ENCODE measurements around the gene PADI3. TPM values are rescaled to one million over a fixed set of nuclear protein-coding genes. Genes with fewer than 3 reads are reported as not detected.

The PADI3 gene
- total RNA-seq, 1 experiment from 2014 or later: not detected

- DNase-seq: no peak
- Histone ChIP-seq H3K9ac (ENCODE audit: low read length) (no peak overlapping the region), H3K4me3 (ENCODE audit: low read length) (no peak overlapping the region), H3K27me3 (ENCODE audit: low read length) (no peaks in the 10 kb centered on the region), H3K4me2 (ENCODE audit: low read depth, low read length, poor library complexity, severe bottlenecking) (no peak overlapping the region), H3K27ac (ENCODE audit: low read length) (no peak overlapping the region), H3K4me1 (ENCODE audit: low read length) (no peaks in the 10 kb centered on the region), H4K20me1 (ENCODE audit: insufficient read depth, low read depth, low read length) (no peaks in the 10 kb centered on the region), H3K9me2 (replicated peaks; ENCODE audit: insufficient read depth, low read length) (no peaks in the 10 kb centered on the region), H3K79me2 (ENCODE audit: low read length) (no peaks in the 10 kb centered on the region), H3K9me3 (ENCODE audit: low read length) (no peaks in the 10 kb centered on the region), H3K36me3 (ENCODE audit: insufficient read depth, low read length) (no peaks in the 10 kb centered on the region), H2AFZ (ENCODE audit: low read length) (no peak overlapping the region)
These were observed 37.7 kb downstream of the PADI3 start for GRCh38 chr1:17286646-17287045.

- Histone ChIP-seq H3K4me2 (ENCODE audit: low read depth, low read length, poor library complexity, severe bottlenecking) (no peak overlapping the region), H4K20me1 (ENCODE audit: insufficient read depth, low read depth, low read length) (no peaks in the 10 kb centered on the region), H3K9me3 (ENCODE audit: low read length) (no peaks in the 10 kb centered on the region), H3K9me2 (replicated peaks; ENCODE audit: insufficient read depth, low read length) (no peaks in the 10 kb centered on the region), H3K27ac (ENCODE audit: low read length) (no peak overlapping the region), H3K79me2 (ENCODE audit: low read length) (no peaks in the 10 kb centered on the region), H3K4me1 (ENCODE audit: low read length) (no peaks in the 10 kb centered on the region), H3K9ac (ENCODE audit: low read length) (no peak overlapping the region), H3K27me3 (ENCODE audit: low read length) (no peaks in the 10 kb centered on the region), H2AFZ (ENCODE audit: low read length) (no peak overlapping the region), H3K36me3 (ENCODE audit: insufficient read depth, low read length) (no peaks in the 10 kb centered on the region), H3K4me3 (ENCODE audit: low read length) (no peak overlapping the region)
- no peak for DNase-seq
These were observed 38.4 kb downstream of the PADI3 start for GRCh38 chr1:17287130-17287776.

- H3K4me2 ChIP-seq (ENCODE audit: low read depth, low read length, poor library complexity, severe bottlenecking): no peak overlapping the region
These were observed 40.8 kb downstream of the PADI3 start for GRCh38 chr1:17289721-17290120.

GRCh38 chr1:17290553-17290952 is 41.7 kb downstream of the PADI3 start:
- Histone ChIP-seq H2AFZ (ENCODE audit: low read length) (no peak overlapping the region), H3K9me2 (replicated peaks; ENCODE audit: insufficient read depth, low read length) (no peaks in the 10 kb centered on the region), H3K79me2 (ENCODE audit: low read length) (no peaks in the 10 kb centered on the region), H3K4me2 (ENCODE audit: low read depth, low read length, poor library complexity, severe bottlenecking) (no peak overlapping the region), H3K9ac (ENCODE audit: low read length) (no peak overlapping the region), H3K9me3 (ENCODE audit: low read length) (no peaks in the 10 kb centered on the region), H3K4me3 (ENCODE audit: low read length) (no peak overlapping the region), H3K36me3 (ENCODE audit: insufficient read depth, low read length) (no peaks in the 10 kb centered on the region), H3K4me1 (ENCODE audit: low read length) (no peaks in the 10 kb centered on the region), H3K27me3 (ENCODE audit: low read length) (no peaks in the 10 kb centered on the region), H4K20me1 (ENCODE audit: insufficient read depth, low read depth, low read length) (no peaks in the 10 kb centered on the region), H3K27ac (ENCODE audit: low read length) (no peak overlapping the region)
- no peak for DNase-seq

More at GRCh38 chr1:17289721-17290120, 40.8 kb downstream of the PADI3 start:
- H3K27ac ChIP-seq (ENCODE audit: low read length): no peak overlapping the region
- no peaks in the 10 kb centered on the region for H3K9me3 ChIP-seq (ENCODE audit: low read length)
- H4K20me1 ChIP-seq (ENCODE audit: insufficient read depth, low read depth, low read length): no peaks in the 10 kb centered on the region
- no peak overlapping the region for H3K9ac ChIP-seq (ENCODE audit: low read length)
- no peaks in the 10 kb centered on the region for H3K36me3 ChIP-seq (ENCODE audit: insufficient read depth, low read length)
- DNase-seq: no peak
- H3K79me2 ChIP-seq (ENCODE audit: low read length): no peaks in the 10 kb centered on the region
- no peaks in the 10 kb centered on the region for H3K27me3 ChIP-seq (ENCODE audit: low read length)
- H3K9me2 ChIP-seq (replicated peaks; ENCODE audit: insufficient read depth, low read length): no peaks in the 10 kb centered on the region
- H3K4me1 ChIP-seq (ENCODE audit: low read length): no peaks in the 10 kb centered on the region
- H2AFZ ChIP-seq (ENCODE audit: low read length): no peak overlapping the region
- H3K4me3 ChIP-seq (ENCODE audit: low read length): no peak overlapping the region

- H3K9me2 ChIP-seq (replicated peaks; ENCODE audit: insufficient read depth, low read length): no peaks in the 10 kb centered on the region
- no peaks in the 10 kb centered on the region for H3K36me3 ChIP-seq (ENCODE audit: insufficient read depth, low read length)
- no peak overlapping the region for H3K27ac ChIP-seq (ENCODE audit: low read length)
- no peak overlapping the region for H2AFZ ChIP-seq (ENCODE audit: low read length)
- DNase-seq: no peak
- H3K27me3 ChIP-seq (ENCODE audit: low read length): no peaks in the 10 kb centered on the region
- H3K4me2 ChIP-seq (ENCODE audit: low read depth, low read length, poor library complexity, severe bottlenecking): no peak overlapping the region
- no peaks in the 10 kb centered on the region for H3K9me3 ChIP-seq (ENCODE audit: low read length)
- no peaks in the 10 kb centered on the region for H3K4me1 ChIP-seq (ENCODE audit: low read length)
- no peaks in the 10 kb centered on the region for H3K79me2 ChIP-seq (ENCODE audit: low read length)
- H4K20me1 ChIP-seq (ENCODE audit: insufficient read depth, low read depth, low read length): no peaks in the 10 kb centered on the region
- no peak overlapping the region for H3K9ac ChIP-seq (ENCODE audit: low read length)
- no peak overlapping the region for H3K4me3 ChIP-seq (ENCODE audit: low read length)
These were observed 43.6 kb downstream of the PADI3 start for GRCh38 chr1:17292299-17293160.

- Histone ChIP-seq H2AFZ (ENCODE audit: low read length) (no peak overlapping the region), H3K27me3 (ENCODE audit: low read length) (no peaks in the 10 kb centered on the region), H3K36me3 (ENCODE audit: insufficient read depth, low read length) (no peaks in the 10 kb centered on the region), H3K9me3 (ENCODE audit: low read length) (no peaks in the 10 kb centered on the region), H3K4me3 (ENCODE audit: low read length) (no peak overlapping the region), H3K27ac (ENCODE audit: low read length) (no peak overlapping the region), H4K20me1 (ENCODE audit: insufficient read depth, low read depth, low read length) (no peaks in the 10 kb centered on the region), H3K9ac (ENCODE audit: low read length) (no peak overlapping the region), H3K9me2 (replicated peaks; ENCODE audit: insufficient read depth, low read length) (no peaks in the 10 kb centered on the region), H3K4me2 (ENCODE audit: low read depth, low read length, poor library complexity, severe bottlenecking) (no peak overlapping the region), H3K79me2 (ENCODE audit: low read length) (no peaks in the 10 kb centered on the region), H3K4me1 (ENCODE audit: low read length) (no peaks in the 10 kb centered on the region)
- no peak for DNase-seq
These were observed 45.0 kb downstream of the PADI3 start for GRCh38 chr1:17293681-17294425.

- H3K9me3 ChIP-seq (ENCODE audit: low read length): no peaks in the 10 kb centered on the region
- no peaks in the 10 kb centered on the region for H3K36me3 ChIP-seq (ENCODE audit: insufficient read depth, low read length)
- H3K79me2 ChIP-seq (ENCODE audit: low read length): no peaks in the 10 kb centered on the region
- no peaks in the 10 kb centered on the region for H3K27me3 ChIP-seq (ENCODE audit: low read length)
- H3K9ac ChIP-seq (ENCODE audit: low read length): no peak overlapping the region
- no peak overlapping the region for H3K4me2 ChIP-seq (ENCODE audit: low read depth, low read length, poor library complexity, severe bottlenecking)
- no peaks in the 10 kb centered on the region for H4K20me1 ChIP-seq (ENCODE audit: insufficient read depth, low read depth, low read length)
- no peaks in the 10 kb centered on the region for H3K9me2 ChIP-seq (replicated peaks; ENCODE audit: insufficient read depth, low read length)
- no peak for DNase-seq
- no peak overlapping the region for H3K4me3 ChIP-seq (ENCODE audit: low read length)
- H2AFZ ChIP-seq (ENCODE audit: low read length): no peak overlapping the region
- H3K27ac ChIP-seq (ENCODE audit: low read length): no peak overlapping the region
- no peaks in the 10 kb centered on the region for H3K4me1 ChIP-seq (ENCODE audit: low read length)
These were observed 46.4 kb downstream of the PADI3 start for GRCh38 chr1:17295292-17295691.

- no peaks in the 10 kb centered on the region for H3K27me3 ChIP-seq (ENCODE audit: low read length)
- no peak overlapping the region for H2AFZ ChIP-seq (ENCODE audit: low read length)
- DNase-seq: no peak
- no peak overlapping the region for H3K4me3 ChIP-seq (ENCODE audit: low read length)
- H3K9me2 ChIP-seq (replicated peaks; ENCODE audit: insufficient read depth, low read length): no peaks in the 10 kb centered on the region
- no peaks in the 10 kb centered on the region for H3K79me2 ChIP-seq (ENCODE audit: low read length)
- H3K9me3 ChIP-seq (ENCODE audit: low read length): no peaks in the 10 kb centered on the region
- no peaks in the 10 kb centered on the region for H3K36me3 ChIP-seq (ENCODE audit: insufficient read depth, low read length)
- H3K4me2 ChIP-seq (ENCODE audit: low read depth, low read length, poor library complexity, severe bottlenecking): no peak overlapping the region
- H3K4me1 ChIP-seq (ENCODE audit: low read length): no peaks in the 10 kb centered on the region
- H3K27ac ChIP-seq (ENCODE audit: low read length): no peak overlapping the region
- no peaks in the 10 kb centered on the region for H4K20me1 ChIP-seq (ENCODE audit: insufficient read depth, low read depth, low read length)
- H3K9ac ChIP-seq (ENCODE audit: low read length): no peak overlapping the region
These were observed 47.2 kb downstream of the PADI3 start for GRCh38 chr1:17296086-17296485.

Measured in Karpas-422 (cell line).